ENCODE measurements around the gene NANS.
A peak's percentile ranks its signal among the peaks of the same experiment; 100 is the strongest.
"Not testable (repeated sequence)": the region's sequence is repeated elsewhere in the genome, so short reads cannot be mapped to it uniquely, and the experiment has no call there.

Gene NANS, protein sequence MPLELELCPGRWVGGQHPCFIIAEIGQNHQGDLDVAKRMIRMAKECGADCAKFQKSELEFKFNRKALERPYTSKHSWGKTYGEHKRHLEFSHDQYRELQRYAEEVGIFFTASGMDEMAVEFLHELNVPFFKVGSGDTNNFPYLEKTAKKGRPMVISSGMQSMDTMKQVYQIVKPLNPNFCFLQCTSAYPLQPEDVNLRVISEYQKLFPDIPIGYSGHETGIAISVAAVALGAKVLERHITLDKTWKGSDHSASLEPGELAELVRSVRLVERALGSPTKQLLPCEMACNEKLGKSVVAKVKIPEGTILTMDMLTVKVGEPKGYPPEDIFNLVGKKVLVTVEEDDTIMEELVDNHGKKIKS

DNA sequence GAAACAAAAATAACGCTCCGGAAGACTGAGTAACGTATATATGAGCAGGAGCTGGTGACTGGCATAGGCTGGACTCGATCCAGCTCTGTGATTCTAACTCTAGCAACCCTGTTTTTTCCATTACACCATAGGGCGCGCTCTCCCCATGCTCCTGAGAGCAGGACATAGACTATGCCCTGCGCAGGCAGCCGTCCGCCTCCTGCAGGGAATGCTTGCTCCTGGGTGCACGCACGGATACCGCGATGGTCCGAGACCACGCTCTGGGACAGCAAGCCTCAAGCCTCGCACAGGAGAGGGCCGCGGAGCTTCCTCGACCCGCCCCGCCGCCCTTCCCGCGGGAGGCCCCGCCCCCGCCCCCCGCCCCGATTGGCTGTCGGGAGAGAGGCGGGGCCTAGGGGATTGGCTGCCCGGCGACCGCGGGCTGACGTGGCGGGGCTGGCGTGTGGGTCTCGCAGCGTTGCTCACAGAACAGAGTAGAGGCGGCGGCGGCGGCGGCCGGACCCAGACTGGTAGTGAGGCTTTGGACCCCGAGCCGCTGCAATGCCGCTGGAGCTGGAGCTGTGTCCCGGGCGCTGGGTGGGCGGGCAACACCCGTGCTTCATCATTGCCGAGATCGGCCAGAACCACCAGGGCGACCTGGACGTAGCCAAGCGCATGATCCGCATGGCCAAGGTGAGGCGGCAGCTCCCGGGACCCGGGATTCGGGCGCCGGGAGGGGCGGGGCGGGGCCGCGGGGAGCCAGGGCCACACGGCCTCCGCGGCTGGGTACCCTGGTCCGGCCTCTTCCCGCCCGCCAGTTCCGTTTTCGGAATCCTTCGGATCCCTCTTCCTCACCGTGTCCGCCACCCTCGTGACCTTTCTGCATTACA, at the start of gene NANS:
NANS (plus strand) TSS at position 464 of the 869 bp plus-strand sequence; CDS start at position 541, 77 bp downstream.
- peak; percentile 92 to 97 for DNase-seq

- no peak for DNase-seq
These were observed 49.1 kb upstream of the NANS start for GRCh38 chr9:98007251-98007928.

GRCh38 chr9:98008764-98009163, 47.8 kb upstream of the NANS start:
- no peak for DNase-seq

DNA sequence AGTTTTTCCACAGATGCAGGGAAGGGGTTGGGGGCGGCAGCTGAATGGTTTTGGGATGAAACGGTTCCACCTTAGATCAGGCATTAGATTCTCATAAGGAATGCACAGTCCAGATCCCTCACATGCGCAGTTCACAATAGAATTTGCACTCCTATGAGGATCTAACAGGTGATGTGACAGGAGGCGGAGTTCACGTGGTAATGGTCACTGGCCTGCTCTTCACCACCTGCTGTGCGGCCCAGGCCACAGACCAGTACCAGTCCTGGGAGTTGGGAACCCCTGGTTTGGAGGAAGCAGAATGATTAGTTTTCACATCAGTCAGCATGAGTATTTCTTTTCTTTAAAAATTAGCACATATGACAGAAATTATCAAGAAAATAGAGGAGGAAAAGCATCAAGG, 47.1 kb upstream of the NANS start:
- no peak for DNase-seq

GRCh38 chr9:98009936-98010335, 46.6 kb upstream of the NANS start:
- no peak for DNase-seq

DNA sequence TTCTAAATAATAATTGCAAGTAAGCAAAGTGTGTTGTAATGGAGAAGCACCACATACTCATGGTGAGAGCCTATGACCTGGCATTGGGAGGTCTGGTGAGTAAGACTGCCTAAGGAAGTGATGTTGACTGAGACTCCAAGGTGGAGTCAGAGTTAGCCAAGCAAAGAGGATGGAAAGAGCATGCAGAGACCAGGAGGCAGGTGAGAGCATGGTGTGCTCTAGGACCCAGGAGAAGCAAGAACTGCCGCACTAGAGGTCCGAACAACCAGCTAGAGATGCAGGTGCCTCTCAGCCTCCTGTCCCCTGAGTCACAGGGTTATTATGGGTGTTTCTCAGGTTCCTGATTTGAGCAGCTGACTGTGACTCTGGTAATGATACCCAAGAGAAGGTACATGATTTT, 46.1 kb upstream of the NANS start:
- no peak for DNase-seq

DNA sequence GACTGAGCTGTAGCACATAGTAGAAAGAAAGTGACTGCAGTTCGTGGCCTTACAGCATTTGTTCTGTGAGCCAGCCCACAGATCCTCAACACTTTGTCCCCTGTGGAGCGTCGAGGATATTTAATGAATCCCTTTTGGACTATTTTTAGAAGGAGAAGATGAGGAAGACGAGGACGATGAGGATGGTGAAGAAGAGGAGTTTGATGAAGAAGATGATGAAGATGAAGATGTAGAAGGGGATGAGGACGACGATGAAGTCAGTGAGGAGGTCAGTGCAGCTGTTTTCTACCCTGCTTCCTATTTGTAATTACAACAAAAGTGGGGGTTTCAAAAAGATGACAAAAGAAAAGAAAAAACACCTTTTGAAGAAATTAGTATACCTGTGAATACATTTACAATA, 45.4 kb upstream of the NANS start:
- no peak for DNase-seq

DNA sequence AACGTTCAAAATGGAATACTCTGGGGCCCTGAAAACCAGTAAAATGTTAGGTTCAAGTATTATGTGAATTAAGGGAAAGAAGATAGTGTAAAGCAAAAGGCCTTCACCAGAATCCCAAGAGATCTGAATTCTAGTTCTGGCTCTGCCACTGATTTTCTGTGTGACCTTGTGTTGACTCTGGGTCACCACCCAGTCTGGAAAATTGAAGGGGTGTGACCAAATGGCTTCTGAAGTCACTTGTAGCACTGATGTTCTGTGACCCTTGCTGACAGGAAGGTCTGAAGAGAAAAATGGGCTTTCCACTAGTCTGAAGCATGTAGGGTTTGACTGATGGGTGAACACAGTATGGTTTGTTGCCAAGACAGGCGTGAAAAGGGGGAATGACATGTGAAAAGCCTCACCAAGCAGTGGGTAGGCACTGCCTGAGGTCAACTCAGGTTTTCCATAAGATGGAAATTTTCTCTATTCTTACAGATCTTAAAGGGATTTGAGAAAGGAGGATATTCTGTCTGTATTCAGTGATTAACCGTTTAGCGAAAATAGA, 40.3 kb upstream of the NANS start:
- no peak for DNase-seq

GRCh38 chr9:98017306-98017705, 39.2 kb upstream of the NANS start:
- DNase-seq: no peak

GRCh38 chr9:98018347-98018746, 38.2 kb upstream of the NANS start:
- DNase-seq: peak; percentile 89 to 98

DNA sequence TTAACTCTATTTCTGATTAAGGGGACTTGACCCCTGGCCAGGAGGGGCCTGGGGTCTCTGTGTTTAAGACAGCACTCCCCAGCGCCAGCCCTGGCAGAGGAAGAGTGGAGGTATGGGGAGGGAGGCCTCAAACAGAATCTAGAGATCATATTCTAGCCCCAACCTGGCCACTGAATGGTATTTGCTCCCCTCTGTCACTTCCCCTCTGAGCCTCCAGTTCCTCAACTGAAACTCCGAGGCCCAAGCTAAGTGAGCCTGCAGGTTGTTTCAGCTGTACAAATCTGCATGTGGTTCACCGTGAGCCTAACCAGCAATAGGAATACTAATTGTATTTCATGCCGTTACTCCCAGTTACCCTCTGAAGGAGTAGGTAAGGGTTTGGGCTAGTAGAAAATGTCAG, 37.4 kb upstream of the NANS start:
- DNase-seq: no peak

- DNase-seq: not testable (repeated sequence)
These were observed 36.7 kb upstream of the NANS start for GRCh38 chr9:98019869-98020268.

DNA sequence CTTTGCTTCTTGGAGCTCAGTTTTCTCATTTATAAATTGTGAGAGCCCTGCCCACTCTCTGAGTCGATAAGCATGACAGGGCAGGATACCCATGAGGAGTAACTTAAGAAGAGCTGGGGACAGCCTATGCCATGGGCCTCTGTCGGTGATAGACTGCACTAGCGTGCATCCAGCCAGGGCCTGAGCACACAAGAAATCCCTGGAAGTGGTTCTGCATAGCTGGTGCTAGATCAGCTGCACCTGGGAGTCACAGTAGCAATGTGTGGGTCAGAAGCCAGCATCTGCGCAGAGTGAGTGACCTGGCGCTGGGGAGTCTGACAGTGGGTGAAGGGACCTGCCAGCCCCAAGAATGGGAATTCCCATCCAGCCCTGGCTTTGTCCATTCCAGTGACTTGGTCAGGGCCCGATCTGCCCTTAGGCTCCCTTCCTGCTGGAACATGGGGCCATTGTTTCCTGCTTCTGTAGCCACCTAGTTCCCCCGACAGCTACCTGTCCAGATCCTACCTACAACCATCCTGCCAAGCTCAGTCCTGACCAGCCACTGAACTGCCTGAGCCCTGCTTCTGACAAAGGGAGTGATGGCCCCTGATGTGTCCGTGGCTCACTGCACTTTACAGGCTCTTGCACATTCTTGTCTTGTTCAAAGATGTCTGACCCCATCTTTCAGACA, 35.9 kb upstream of the NANS start:
- no peak for DNase-seq

- DNase-seq: no peak
These were observed 35.1 kb upstream of the NANS start for GRCh38 chr9:98021306-98022040.

- no peak for DNase-seq
These were observed 34.1 kb upstream of the NANS start for GRCh38 chr9:98022447-98022846.

GRCh38 chr9:98024702-98025101, 31.8 kb upstream of the NANS start:
- DNase-seq: no peak

- no peak for DNase-seq
These were observed 25.4 kb upstream of the NANS start for GRCh38 chr9:98031169-98031568.

DNA sequence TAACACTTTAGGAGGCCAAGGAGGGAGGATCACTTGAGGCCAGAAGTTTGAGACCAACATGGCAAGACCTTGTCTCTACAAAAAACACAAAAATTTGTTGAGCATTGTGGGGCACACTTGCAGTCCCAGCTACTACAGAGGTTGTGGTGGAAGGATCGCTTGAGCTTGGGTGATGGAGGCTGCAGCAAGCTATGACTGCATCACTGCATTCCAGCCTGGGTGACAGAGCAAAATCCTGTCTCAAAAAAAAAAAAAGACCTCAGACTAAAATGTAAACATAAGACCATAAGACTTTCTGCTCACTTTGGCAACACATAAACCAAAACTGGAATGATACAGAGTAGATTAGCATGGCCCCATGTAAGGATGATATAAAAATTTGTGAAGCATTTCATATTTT, 24.6 kb upstream of the NANS start:
- DNase-seq: no peak

GRCh38 chr9:98034593-98035546, 21.7 kb upstream of the NANS start:
- peak; percentile 60 to 79 for DNase-seq

DNA sequence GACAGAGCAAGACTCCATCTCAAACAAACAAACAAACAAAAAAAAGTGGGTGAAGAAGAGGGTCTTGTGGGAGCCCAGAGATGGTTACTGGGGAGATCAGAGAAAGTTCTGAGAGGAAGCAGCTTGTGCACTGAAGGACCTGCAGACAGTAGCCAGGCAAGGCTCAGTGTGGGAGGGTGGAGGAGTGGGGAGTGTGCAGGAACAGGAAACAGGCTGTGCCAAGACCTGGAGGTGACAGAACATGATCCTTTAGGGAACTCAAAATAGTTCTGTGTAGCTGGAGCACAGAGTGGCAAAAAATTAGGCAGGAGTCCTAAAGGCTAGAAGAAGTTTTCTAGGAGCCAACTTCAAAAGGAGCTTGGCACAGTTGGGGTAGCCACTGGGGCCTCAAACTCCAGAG, 19.2 kb upstream of the NANS start:
- DNase-seq: no peak

- no peak for DNase-seq
These were observed 17.6 kb upstream of the NANS start for GRCh38 chr9:98038958-98039357.
